ENCODE data around the gene B4GALT5. TPM values are rescaled to one million over a fixed set of nuclear protein-coding genes. Genes with fewer than 3 reads are reported as not detected.
"Not testable (repeated sequence)": the region's sequence is repeated elsewhere in the genome, so short reads cannot be mapped to it uniquely, and the experiment has no call there.

Gene B4GALT5
- total RNA-seq, 2 experiments from 2014 or later = 37.6 to 39.3 TPM

DNA sequence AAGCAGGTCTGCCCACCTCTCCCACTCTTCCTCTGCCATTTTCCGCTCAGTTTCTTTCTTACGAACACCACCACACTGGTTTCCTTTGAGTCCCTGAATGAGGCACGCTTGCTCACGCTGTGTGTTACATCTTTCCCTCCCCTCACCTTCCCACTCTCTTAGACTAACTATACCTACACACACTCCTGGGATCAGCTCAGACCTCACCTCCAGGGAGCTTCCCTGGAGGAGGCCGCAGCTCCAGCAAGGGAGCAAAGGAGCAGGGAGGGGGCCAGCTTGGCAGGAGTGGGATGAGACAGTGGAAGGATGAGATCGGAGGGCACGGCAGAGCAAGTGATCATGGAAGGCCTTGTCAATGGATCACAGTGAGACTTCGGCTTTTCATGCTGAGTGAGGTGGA is 28.3 kb upstream of the B4GALT5 start:
- ChIA-PET CTCF (interaction anchor here (0.6 kb wide), 1 partner anchor 170 kb away, joined by 3 read pairs; no protein-coding TSS in a partner anchor), POLR2A (no interaction called here)

- POLR2A ChIA-PET = no interaction called here
- CTCF ChIA-PET = interaction anchor here (1.1 kb wide), 1 partner anchor 16 kb away, joined by 3 read pairs; no protein-coding TSS in a partner anchor
These were observed 27.1 kb upstream of the B4GALT5 start for GRCh38 chr20:49740807-49741206.

DNA sequence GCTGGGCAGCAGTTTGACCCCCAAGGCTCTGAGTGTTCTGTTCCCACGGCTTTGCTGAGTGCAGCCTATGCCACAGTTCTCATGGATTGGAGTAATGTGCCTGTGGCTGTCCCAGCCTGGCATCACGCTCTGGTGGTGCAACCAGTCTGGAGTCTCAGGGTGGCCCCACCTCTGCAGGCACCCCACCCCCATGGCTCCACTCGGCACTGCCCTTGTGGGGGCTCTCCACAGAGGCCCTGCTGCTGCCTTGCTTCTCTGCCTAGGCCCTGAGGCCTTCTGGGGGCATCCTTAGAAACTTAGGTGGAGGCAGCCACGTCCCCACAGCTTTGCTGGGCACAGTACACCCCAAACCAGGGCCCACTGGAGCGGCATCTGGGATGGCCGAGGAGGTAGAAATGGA is 25.4 kb upstream of the B4GALT5 start:
- ChIA-PET CTCF (no interaction called here), POLR2A (no interaction called here)

- ChIA-PET POLR2A (no interaction called here), CTCF (no interaction called here)
These were observed 23.6 kb upstream of the B4GALT5 start for GRCh38 chr20:49737260-49737659.

DNA sequence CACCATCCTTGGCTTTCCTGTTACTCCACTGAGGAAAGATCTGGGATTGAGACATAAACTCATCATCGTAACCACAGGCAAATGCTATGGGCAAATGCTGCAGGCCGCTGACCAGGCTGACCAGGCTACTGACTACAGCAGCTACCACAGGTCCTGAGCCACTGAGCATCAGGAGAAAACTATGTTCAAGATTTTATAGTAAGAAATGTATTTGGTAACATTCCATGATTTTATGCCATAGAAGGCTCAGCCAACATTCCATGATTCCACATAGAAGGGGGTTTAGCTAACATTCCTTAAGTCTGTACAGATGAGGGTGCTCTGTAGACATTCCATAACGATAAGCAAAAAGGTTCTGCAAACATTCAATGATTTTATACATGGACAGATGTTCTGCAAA is 16.1 kb upstream of the B4GALT5 start:
- POLR2A ChIA-PET = no interaction called here

DNA sequence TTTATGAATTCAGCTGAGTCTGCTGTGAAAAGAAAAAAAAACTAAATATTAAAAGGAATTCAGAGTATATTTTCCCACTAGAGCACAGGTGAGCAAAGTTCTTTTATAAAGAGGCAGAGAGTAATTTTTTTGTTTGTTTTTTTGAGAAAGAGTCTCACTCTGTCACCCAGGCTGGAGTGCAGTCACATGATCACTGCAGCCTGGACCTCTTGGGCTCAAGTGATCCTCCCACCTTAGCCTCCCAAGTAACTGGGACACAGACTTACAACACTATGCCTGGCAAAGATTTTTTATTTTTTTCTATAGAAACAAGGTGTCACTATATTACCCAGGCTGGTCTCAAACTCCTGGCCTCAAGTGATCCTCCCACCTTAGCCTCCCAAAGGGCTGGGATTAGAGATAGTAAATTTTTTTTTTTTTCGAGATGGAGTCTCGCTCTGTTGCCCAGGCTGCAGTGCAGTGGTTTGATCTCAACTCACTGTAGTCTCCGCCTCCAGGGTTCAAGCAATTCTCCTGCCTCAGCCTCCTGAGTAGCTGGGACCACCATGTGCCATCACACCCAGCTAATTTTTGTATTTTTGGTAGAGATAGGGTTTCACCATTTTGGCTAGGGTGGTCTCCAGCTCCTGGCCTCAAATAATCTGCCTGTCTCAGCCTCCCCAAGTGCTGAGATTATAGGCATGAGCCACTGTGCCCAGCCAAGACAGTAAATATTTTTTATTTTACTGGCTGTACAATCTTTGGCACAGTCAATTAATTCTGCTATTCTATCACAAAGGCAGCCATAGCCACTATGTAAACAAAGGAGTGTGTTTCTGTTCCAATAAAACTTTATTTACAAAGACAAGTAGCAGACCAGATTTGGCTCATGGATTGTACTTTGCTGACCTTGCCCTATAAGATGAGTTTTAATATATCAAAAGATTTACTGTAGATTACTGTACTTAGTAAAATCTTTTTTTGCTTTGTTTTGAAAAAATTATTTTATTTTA is 14.5 kb upstream of the B4GALT5 start:
- CTCF ChIA-PET = no interaction called here
- POLR2A ChIA-PET = no interaction called here

More for the DNA sequence above, 16.1 kb upstream of the B4GALT5 start:
- CTCF ChIA-PET = no interaction called here

- CTCF ChIA-PET = no interaction called here
- POLR2A ChIA-PET = no interaction called here
These were observed 13.8 kb upstream of the B4GALT5 start for GRCh38 chr20:49727478-49727877.

DNA sequence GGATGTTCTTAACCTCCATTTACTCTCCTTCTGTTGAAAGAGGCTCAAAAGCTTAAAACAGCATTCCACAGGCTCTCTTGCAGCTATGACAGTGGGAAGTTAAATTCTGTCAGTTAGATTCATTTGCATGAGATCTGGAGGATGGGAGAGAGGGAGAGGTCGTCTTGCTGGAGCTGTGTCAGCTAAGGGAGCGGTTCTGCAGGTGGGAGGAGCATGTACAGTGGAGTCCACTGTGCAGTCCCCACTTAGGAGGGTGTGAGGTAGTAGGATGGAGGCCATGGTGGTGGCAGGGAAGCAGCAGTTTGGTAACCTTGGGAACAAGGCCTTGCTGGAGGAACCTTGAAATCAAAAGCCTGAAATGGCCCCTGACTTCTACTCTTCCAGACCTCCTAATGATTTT is 12.0 kb upstream of the B4GALT5 start:
- ChIA-PET POLR2A (no interaction called here), CTCF (interaction anchor here (1.4 kb wide), 1 partner anchor 11 kb away, joined by 5 read pairs; no protein-coding TSS in a partner anchor)

- CTCF ChIA-PET = interaction anchor here (0.7 to 1.4 kb wide), 3 partner anchors 10 to 113 kb away, joined by 3 to 5 read pairs (median 3); no protein-coding TSS in a partner anchor
These were observed 11.5 kb upstream of the B4GALT5 start for GRCh38 chr20:49725224-49725606.

DNA sequence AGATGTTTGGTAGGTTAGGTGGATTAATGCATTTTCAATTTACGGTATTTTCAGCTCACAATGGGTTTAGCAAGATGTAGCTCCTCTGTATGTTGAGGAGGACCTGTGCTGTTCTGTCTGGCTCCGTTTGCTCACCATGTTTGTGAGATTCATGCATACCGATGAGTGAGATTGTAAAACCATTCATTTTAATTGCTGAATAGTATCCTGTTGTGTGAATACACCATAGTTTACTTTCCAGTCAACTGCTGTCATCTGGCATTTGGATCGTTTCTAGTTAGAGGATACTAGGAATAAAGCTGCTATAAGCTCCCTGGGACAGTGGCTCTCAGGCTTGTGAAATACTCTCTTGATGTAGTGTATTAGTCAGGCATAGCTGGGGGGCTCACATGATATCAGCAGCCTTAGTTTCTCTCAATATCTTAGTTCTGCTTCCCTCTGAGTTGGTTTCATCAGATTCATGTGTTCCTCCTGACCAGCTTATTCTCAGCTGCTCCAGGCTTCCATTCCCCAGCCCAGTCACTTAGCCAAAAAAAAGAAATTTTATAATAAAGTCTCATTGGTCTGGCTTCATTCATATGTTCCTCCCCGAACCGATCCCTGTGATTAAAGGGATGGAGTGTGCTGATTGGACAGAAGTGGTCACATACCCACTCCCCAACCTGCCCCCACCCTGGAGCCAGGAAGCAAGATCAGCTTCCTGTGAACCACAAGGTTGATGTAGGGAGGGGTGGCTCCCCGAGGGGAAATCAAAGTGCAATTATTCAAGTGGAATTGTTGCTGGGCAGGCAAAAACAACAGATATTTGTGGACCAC is 10.9 kb upstream of the B4GALT5 start:
- POLR2A ChIA-PET = interaction anchor here (0.6 kb wide), 1 partner anchor 36 kb away, joined by 3 read pairs; no protein-coding TSS in a partner anchor
- CTCF ChIA-PET = interaction anchor here (0.7 to 1.4 kb wide), 3 partner anchors 10 to 113 kb away, joined by 3 to 5 read pairs (median 3); no protein-coding TSS in a partner anchor

More at GRCh38 chr20:49725224-49725606, 11.5 kb upstream of the B4GALT5 start:
- POLR2A ChIA-PET = not testable (repeated sequence)

DNA sequence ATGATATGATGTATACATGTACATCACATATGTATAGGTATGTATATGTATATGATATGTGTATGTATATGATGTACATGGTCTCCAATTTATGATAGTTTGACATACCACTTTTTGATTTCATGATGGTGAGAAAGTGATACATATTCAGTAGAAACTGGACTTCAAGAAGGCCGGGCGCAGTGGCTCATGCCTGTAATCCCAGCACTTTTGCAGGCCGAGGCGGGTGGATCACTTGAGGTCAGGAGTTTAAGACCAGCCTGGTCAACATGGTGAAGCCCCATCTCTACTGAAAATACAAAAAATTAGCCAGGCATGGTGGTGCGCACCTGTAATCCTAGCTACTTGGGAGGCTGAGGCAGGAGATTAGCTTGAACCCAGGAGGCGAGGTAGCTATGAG is 10.1 kb upstream of the B4GALT5 start:
- POLR2A ChIA-PET, CTCF ChIA-PET: not testable (repeated sequence)

DNA sequence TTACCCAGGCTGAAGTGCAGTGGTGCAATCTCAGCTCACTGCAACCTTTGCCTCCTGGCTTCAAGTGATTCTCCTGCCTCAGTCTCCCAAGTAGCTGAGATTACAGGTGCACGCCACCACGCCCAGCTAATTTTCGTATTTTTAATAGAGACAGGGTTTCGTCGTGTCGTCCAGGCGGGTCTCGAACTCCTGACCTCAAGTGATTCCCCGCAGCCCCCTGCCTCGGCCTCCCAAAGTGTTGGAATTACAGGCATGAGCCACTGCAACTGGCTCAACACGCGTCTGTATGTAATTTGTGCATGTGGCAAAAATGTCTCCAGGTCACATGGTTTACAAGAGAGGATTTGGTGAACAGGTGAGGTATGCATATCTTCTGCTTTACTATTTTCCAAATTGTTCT is 7.6 kb upstream of the B4GALT5 start:
- POLR2A ChIA-PET = not testable (repeated sequence)
- CTCF ChIA-PET = interaction anchor here (0.6 kb wide), 1 partner anchor 59 kb away, joined by 7 read pairs; no protein-coding TSS in a partner anchor

DNA sequence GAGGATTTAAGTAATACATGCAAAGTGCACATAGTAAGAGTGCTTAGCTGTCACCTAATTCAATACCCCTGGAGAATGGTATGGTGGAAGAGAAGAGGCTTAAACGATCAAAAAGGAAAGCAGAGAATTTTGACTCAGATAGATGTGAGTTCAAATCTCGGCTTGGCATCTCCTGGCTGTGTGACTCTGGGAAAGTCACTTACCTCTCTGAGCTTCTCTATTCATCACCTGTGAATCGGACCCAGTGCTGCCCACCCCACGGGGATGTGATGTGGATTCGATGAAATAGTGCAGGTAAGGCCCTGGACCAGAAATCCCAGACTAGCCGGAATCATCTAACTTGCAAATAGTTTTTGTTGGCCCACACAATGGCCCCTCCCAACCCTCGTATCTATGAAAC is 1.8 kb upstream of the B4GALT5 start:
- ChIA-PET POLR2A (interaction anchor here (1.0 kb wide), 1 partner anchor 47 kb away, joined by 3 read pairs; no protein-coding TSS in a partner anchor), CTCF (interaction anchor here (0.8 to 1.8 kb wide), 2 partner anchors 9 to 105 kb away, joined by 3 to 5 read pairs; no protein-coding TSS in a partner anchor)

GRCh38 chr20:49712996-49713752 is 504 bp downstream of the B4GALT5 start:
- POLR2A ChIA-PET = interaction anchor here (0.7 to 1.0 kb wide), 2 partner anchors 37 to 51 kb away, joined by 3 to 5 read pairs; no protein-coding TSS in a partner anchor
- CTCF ChIA-PET = interaction anchor here (1.1 kb wide), 1 partner anchor 33 kb away, joined by 4 read pairs; no protein-coding TSS in a partner anchor

DNA sequence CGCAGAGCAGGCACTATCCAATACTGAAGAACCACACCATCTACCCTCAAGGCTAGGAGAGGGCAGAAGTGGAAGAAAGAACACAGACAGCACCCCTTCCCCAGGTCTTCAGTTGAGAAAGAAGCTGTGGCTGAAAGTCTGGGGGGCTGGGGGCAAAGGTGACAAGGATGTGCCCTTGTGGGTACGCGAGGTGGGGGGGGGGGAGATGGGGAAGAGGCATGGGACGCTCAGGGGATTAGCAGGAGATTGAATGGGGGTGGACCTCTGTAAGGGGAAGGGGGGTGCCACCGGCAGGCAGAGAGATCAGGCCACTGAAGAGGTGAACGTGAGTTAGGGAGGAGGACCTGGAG is 1.1 kb downstream of the B4GALT5 start:
- ChIA-PET CTCF (no interaction called here), POLR2A (interaction anchor here (0.7 to 1.0 kb wide), 2 partner anchors 37 to 51 kb away, joined by 3 to 5 read pairs; no protein-coding TSS in a partner anchor)

GRCh38 chr20:49712118-49712517 is 1.6 kb downstream of the B4GALT5 start:
- CTCF ChIA-PET = no interaction called here
- POLR2A ChIA-PET = no interaction called here

- POLR2A ChIA-PET = no interaction called here
These were observed 2.1 kb downstream of the B4GALT5 start for GRCh38 chr20:49711667-49711987.

DNA sequence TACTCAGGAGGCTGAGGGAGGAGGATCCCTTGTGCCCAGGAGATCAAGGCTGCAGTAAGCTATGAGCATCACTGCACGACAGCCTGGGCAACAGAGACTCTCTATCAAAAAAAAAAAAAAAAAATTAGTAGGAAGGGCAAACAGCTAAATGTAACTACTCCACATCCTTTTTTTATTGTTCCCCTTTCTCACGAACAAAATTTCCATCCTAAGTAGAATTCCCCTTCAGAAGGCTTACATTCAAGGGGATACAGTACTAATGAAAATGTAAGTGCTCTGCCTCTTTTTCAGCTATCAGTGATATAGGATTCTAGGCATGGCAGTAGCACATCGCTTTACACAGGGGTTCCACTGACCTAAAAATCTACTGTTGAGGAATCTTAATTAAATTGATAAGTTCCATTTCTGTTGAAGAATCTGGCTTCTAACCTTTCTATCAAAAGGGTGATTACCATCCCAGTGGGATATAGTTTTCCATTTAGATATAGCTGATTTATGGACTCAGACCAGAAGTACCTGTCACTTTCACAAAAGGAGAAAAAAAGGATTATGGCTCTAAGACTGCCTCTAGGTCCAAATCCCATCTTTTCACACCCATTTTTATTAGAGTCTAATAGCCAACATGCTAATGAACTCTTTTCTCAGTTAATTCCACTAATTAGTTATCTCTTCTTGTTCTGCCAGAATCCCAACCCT is 2.6 kb downstream of the B4GALT5 start:
- ChIA-PET CTCF (interaction anchor here (0.5 to 0.7 kb wide), 2 partner anchors 24 to 132 kb away, joined by 3 to 6 read pairs; no protein-coding TSS in a partner anchor), POLR2A (interaction anchor here (0.6 kb wide), 1 partner anchor 8 kb away, joined by 11 read pairs; no protein-coding TSS in a partner anchor)

More at GRCh38 chr20:49711667-49711987, 2.1 kb downstream of the B4GALT5 start:
- CTCF ChIA-PET = no interaction called here

All from activated CD8-positive, alpha-beta memory T cell treated with anti-CD3 and anti-CD28 coated beads for 36 hours (primary cell).